HG02938 (cell line): Measurements from ENCODE around the gene PCBP4.
"Not testable (repeated sequence)": the region's sequence is repeated elsewhere in the genome, so short reads cannot be mapped to it uniquely, and the experiment has no call there.

Source experiments
- ATAC-seq: cut with Tn5 transposase; IDR thresholded peaks from one replicate; pipeline ENCODE4 v1.9.1; 2021; ENCODE audit warnings: mild to moderate bottlenecking, moderate library complexity; ENCODE audit not compliant: unreplicated experiment

The PCBP4 gene

DNA sequence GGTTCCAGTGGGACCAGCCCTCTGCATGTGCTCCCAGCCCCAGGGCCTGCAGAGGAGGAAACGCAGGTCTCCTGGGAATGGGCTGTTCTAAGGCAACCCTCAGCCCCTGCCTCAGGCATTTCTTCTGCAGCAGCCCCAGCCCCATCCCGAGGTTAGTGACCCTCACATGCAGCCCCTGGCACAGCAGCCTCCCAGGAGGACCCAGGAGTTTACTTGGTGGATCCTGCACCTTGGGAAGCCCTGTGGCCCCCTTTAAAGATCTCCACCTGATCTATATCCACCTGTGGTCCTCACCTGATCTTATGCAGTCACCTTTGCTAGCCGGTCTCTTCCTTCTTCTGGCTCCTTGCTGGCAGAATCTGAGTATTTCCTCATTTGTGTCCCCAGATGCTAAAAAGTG is 38.3 kb downstream of the PCBP4 start:
- not testable (repeated sequence) for ATAC-seq

DNA sequence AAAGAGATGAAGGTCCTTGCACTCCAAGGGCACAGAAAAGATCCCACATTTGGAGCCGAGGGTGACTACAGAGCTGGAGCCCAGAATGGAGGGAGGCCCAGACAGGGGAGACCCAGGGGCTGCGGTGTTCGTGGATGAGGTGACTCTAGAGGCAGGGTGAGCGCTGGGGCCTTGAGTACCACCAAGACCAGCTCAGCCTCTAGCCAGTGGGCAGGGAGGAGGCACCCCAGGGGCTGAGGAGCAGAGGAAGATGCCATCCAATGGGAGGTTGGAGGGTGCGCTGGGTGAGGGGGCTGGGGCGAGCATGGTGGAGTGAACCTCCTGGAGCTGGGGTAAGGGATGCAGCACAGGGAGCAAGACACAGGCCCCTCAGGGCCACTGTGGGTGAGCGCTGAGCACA is 38.8 kb downstream of the PCBP4 start:
- ATAC-seq = no peak

DNA sequence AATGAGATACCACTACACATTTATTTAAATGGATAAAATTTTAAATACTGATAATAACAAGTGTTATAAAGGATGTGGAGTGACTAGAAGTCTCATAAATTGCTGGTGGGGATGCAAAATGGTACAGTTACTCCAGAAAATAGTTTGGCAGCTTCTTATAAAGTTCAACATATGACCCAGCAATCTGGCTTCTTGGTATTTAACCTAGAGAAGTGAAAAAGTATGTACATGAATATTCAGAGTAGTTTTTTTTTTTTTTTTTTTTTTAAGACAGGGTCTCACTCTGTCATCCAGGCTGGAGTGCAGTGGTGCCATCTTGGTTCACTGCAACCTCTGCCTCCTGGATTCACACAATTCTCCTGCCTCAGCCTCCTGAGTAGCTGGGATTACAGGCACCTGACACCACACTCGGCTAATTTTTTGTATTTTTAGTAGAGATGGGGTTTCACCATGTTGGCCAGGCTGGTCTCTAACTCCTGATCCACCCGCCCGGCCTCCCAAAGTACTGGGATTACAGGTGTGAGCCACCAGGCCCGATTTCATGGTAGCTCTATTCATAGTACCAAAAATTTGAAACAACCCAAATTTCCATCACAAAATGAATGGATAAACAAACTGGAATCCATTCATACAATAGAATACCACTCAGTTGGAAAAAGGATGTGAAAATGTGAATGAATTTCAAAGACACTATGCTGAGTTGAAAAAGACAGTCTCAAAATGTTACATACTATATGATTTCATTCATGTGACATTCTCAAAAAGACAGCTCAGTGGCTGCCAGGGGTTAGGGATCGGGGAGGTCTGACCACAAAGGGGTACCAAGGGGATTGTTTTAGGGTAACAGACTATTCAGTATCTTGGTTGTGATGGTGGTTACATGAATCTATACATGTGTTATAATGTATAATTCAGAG is 39.9 kb downstream of the PCBP4 start:
- no peak for ATAC-seq

GRCh38 chr3:51921081-51921578 is 46.1 kb downstream of the PCBP4 start:
- ATAC-seq = no peak

GRCh38 chr3:51916418-51916817 is 50.8 kb downstream of the PCBP4 start:
- no peak for ATAC-seq

- ATAC-seq = no peak
Observed at GRCh38 chr3:51908026-51908425, 59.2 kb downstream of the PCBP4 start.
